Stimulated activated CD8-positive, alpha-beta memory T cell treated with anti-CD3 and anti-CD28 coated beads, Interleukin-2, amount 100 ng/mL, for 48 hours (primary cell): Measurements from ENCODE around the gene MTRF1L.
"Not testable (repeated sequence)": the region's sequence is repeated elsewhere in the genome, so short reads cannot be mapped to it uniquely, and the experiment has no call there.

ENCODE experiments used
- DNase-seq, 2 donors: peaks; one replicate each; pipeline ENCODE4 v3.0.0-alpha.2; 2020; ENCODE audit warnings: low read depth in 2 of 2

MTRF1L gene

GRCh38 chr6:152969688-152970418 is 32.7 kb downstream of the MTRF1L start:
- no peak for DNase-seq

GRCh38 chr6:152966168-152966894 is 36.2 kb downstream of the MTRF1L start:
- DNase-seq, result not testable (repeated sequence)

- no peak for DNase-seq
Measured at GRCh38 chr6:152959333-152959732, 43.2 kb downstream of the MTRF1L start.

GRCh38 chr6:152957796-152958195 is 44.7 kb downstream of the MTRF1L start:
- no peak for DNase-seq

- no peak for DNase-seq
Measured at GRCh38 chr6:152954443-152954842, 48.1 kb downstream of the MTRF1L start.

- DNase-seq, result no peak
Measured at GRCh38 chr6:152952866-152953509, 49.5 kb downstream of the MTRF1L start.

GRCh38 chr6:152952045-152952444 is 50.5 kb downstream of the MTRF1L start:
- DNase-seq, result no peak

GRCh38 chr6:152950240-152950639 is 52.3 kb downstream of the MTRF1L start:
- DNase-seq, result no peak

GRCh38 chr6:152948150-152948768 is 54.2 kb downstream of the MTRF1L start:
- DNase-seq, result no peak

- DNase-seq, result no peak
Measured at GRCh38 chr6:152946995-152947394, 55.5 kb downstream of the MTRF1L start.

GRCh38 chr6:152946484-152946883 is 56.0 kb downstream of the MTRF1L start:
- no peak for DNase-seq

- DNase-seq, result no peak
Measured at GRCh38 chr6:152943260-152943897, 59.1 kb downstream of the MTRF1L start.

- DNase-seq, result no peak
Measured at GRCh38 chr6:152942319-152942869, 60.1 kb downstream of the MTRF1L start.

GRCh38 chr6:152941746-152942145 is 60.8 kb downstream of the MTRF1L start:
- DNase-seq, result no peak
